Subcutaneous adipose tissue (tissue), 4 donors: ENCODE results near the gene PDCD1. TPM values are rescaled to one million over a fixed set of nuclear protein-coding genes. Genes with fewer than 3 reads are reported as not detected.

ENCODE experiments used
- total RNA-seq, 4 donors: library from RNA; depleted of rRNA; stranded (reverse); fragments of >200 nt; gene quantifications; one replicate each; pipeline ENCODE4 v1.1.0, GENCODE V29; 2016
- TF ChIP-seq, protein P1 (sequence below): fragments of 450-650 bp; IDR thresholded peaks from one replicate; pipeline ENCODE4 v1.5.1; 2016; ENCODE audit warnings: low read depth, mild to moderate bottlenecking, control low read depth, antibody characterized with exemption, moderate library complexity

PDCD1 gene
- total RNA-seq, 4 donors from 2014 or later = 0.44 to 0.57 (median 0.51) TPM; not detected in 1

DNA sequence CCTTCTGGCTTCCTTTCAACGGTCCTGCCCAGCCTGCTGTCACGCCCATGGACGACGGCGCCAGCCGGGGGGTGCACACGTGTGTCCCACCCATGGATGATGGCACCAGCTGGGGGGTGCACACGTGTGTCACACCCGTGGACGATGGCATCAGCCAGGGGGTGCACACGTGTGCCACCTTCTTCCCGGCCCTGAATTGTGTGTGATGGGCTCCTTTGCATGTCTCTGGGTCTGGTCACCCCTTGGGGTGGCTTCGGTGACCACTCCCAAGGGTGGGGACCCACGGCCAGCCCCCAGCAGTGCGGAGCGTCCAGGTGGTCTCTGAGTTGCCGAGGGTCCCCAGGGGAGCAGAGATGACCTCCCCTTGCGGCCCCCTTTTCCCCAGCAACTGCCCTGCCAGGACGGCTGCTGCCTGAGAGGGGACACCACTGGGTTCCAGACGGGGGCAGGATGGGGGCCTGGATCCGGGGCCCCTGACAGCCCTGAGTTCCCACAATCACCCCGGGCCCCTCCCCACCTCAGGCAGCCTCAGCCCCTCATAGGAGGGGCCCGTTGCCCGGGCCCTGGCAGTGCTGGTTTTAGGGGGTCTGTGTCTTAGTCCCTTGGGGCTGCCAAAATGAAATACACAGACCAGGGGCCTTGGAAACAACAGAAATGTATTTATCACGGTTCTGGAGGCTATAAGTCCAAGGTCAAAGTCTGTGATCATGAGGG, 40.3 kb downstream of the PDCD1 start:
- TF ChIP-seq, protein P1, sequence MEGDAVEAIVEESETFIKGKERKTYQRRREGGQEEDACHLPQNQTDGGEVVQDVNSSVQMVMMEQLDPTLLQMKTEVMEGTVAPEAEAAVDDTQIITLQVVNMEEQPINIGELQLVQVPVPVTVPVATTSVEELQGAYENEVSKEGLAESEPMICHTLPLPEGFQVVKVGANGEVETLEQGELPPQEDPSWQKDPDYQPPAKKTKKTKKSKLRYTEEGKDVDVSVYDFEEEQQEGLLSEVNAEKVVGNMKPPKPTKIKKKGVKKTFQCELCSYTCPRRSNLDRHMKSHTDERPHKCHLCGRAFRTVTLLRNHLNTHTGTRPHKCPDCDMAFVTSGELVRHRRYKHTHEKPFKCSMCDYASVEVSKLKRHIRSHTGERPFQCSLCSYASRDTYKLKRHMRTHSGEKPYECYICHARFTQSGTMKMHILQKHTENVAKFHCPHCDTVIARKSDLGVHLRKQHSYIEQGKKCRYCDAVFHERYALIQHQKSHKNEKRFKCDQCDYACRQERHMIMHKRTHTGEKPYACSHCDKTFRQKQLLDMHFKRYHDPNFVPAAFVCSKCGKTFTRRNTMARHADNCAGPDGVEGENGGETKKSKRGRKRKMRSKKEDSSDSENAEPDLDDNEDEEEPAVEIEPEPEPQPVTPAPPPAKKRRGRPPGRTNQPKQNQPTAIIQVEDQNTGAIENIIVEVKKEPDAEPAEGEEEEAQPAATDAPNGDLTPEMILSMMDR = no peak

GRCh38 chr2:241817126-241817820, 41.4 kb downstream of the PDCD1 start:
- TF ChIP-seq, protein P1 = no peak

DNA sequence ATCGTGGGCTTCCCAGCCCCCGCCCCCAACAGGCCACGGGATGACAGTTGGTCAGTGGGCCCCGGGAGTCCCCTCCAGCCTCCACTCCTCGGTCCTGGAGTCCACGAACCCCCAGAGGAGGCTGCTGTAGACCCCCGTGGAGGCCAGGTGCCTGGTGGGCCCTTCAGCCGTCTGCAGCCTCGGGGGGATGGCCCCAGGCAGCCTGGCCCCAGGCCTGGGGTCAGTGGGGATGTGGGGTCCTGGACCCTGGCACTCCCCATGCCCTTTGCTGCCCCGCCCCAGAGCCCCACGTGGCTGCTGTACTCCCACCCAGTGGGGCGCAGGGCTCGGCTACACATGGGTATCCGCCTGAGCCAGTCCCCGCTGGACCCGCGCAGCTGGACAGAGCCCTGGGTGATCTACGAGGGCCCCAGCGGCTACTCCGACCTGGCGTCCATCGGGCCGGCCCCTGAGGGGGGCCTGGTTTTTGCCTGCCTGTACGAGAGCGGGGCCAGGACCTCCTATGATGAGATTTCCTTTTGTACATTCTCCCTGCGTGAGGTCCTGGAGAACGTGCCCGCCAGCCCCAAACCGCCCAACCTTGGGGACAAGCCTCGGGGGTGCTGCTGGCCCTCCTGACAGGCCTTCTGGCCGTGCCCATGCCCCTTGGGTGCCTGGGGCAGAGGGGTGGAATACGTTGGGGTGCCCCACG, 42.1 kb downstream of the PDCD1 start:
- TF ChIP-seq, protein P1 = no peak

GRCh38 chr2:241815477-241816430, 42.9 kb downstream of the PDCD1 start:
- TF ChIP-seq, protein P1 = no peak

DNA sequence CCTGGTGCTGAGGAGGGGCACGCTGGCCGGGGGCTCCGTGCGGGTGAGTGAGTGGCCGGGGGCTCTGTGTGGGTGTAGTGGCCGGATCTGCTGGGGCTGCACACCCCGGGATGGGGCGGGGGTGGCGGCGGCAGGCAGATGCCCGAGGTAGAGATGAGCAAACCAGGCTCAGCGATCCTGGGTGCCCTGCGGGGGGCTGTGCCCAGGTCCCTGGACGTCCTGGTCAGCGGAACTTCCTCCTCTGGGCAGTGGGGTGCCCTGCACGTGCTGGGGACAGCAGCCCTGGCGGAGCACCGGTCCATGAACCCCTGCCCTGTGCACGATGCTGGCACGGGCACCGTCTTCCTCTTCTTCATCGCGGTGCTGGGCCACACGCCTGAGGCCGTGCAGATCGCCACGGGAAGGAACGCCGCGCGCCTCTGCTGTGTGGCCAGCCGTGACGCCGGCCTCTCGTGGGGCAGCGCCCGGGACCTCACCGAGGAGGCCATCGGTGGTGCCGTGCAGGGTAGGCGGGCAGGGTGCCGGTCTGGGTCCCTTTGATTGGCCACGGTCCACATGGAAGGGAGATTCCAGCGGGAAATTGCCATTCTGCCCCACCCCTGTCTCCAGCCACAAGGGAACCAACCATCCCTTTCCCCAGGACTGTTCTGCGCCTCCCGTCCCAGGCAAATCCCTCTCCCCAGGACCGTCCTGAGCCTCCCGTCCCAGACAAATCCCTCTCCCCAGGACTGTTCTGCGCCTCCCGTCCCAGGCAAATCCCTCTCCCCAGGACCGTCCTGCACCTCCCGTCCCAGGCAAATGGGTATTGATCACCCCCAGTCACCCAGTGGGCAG, 43.8 kb downstream of the PDCD1 start:
- TF ChIP-seq, protein P1 = no peak

GRCh38 chr2:241814393-241814642, 44.4 kb downstream of the PDCD1 start:
- TF ChIP-seq, protein P1 = no peak
